HepG2 (cell line): ENCODE measurements around the gene KNCN. TPM values are rescaled to one million over a fixed set of nuclear protein-coding genes. Genes with fewer than 3 reads are reported as not detected.

Source experiments
- ATF1 ChIP-seq: IDR thresholded peaks from 2 replicates; pipeline ENCODE4 v1.6.1; 2016; ENCODE audit warnings: mild to moderate bottlenecking, control low read depth
- ATM ChIP-seq: fragments of 450-650 bp; IDR thresholded peaks from 2 replicates; pipeline ENCODE4 v1.7.1; 2017; ENCODE audit warnings: mild to moderate bottlenecking, borderline replicate concordance
- CBX1 ChIP-seq: IDR thresholded peaks from one replicate; pipeline ENCODE4 v1.6.1; 2016; ENCODE audit warnings: antibody characterized with exemption, low read depth
- GABPB1 ChIP-seq: IDR thresholded peaks from 2 replicates; pipeline ENCODE4 v1.6.1; 2016; ENCODE audit warnings: mild to moderate bottlenecking, missing genetic modification reagents, moderate library complexity, missing compliant biosample characterization
- JUND ChIP-seq: sonication (generic); formaldehyde crosslinking; IDR thresholded peaks from 2 replicates; pipeline ENCODE4 v1.8.0; 2022; ENCODE audit warnings: mild to moderate bottlenecking, missing genetic modification reagents
- ZNF550 ChIP-seq: sonication (generic); formaldehyde crosslinking; IDR thresholded peaks from 2 replicates; pipeline ENCODE4 v1.4.0; 2020; ENCODE audit warnings: mild to moderate bottlenecking, missing genetic modification reagents, borderline replicate concordance
- ZNF577 ChIP-seq: sonication (generic); formaldehyde crosslinking; IDR thresholded peaks from 2 replicates; pipeline ENCODE4 v1.4.0; 2020; ENCODE audit warnings: mild to moderate bottlenecking, low read depth, missing genetic modification reagents, borderline replicate concordance
- polyA plus RNA-seq, 8 experiments: library from polyadenylated mRNA; depleted of rRNA in 3 of 8; stranded (reverse) in 7 of 8; unstranded in 1 of 8; fragments of >200 nt; fragmentation: Illumina TruSeq in 4 of 8; extraction: Trizol in 4 of 8; gene quantifications; 2 replicates each; pipeline versions ENCODE4 v1.2.1 to v1.2.3, GENCODE V29; 2011 to 2016; ENCODE audit warnings: low read depth in 4 of 8, missing spikeins in 1 of 8, mixed read lengths in 1 of 8; ENCODE audit not compliant: insufficient read depth in 1 of 8
- total RNA-seq, 5 experiments: library from RNA; depleted of rRNA; stranded (reverse); fragments of >200 nt; fragmentation: Illumina TruSeq; extraction: Trizol; gene quantifications; 2 replicates each; pipeline ENCODE4 v1.2.3, GENCODE V29; 2016; ENCODE audit warnings: low read depth in 1 of 5
- TF ChIP-seq, protein P1 (sequence below): sonication (generic); formaldehyde crosslinking; IDR thresholded peaks from 2 replicates; pipeline ENCODE4 v1.4.0; 2020; ENCODE audit warnings: missing genetic modification reagents
- TF ChIP-seq, protein P2 (sequence below): sonication (generic); formaldehyde crosslinking; IDR thresholded peaks from 2 replicates; pipeline ENCODE4 v1.5.0; 2020; ENCODE audit warnings: mild to moderate bottlenecking, missing genetic modification reagents, borderline replicate concordance
- TF ChIP-seq, protein P3 (sequence below): sonication (generic); formaldehyde crosslinking; IDR thresholded peaks from 2 replicates; pipeline ENCODE4 v1.4.0; 2020; ENCODE audit warnings: low read depth, mild to moderate bottlenecking, missing genetic modification reagents
- TF ChIP-seq, protein P4 (sequence below): sonication (generic); formaldehyde crosslinking; IDR thresholded peaks from 2 replicates; pipeline ENCODE4 v1.5.1; 2020; ENCODE audit warnings: missing genetic modification reagents, mild to moderate bottlenecking, borderline replicate concordance

Gene KNCN
- total and polyA plus RNA-seq, 2 of the 13 experiments (the other 11 are each of a cell fraction or from before 2014, with no cell fraction given), result not detected

DNA sequence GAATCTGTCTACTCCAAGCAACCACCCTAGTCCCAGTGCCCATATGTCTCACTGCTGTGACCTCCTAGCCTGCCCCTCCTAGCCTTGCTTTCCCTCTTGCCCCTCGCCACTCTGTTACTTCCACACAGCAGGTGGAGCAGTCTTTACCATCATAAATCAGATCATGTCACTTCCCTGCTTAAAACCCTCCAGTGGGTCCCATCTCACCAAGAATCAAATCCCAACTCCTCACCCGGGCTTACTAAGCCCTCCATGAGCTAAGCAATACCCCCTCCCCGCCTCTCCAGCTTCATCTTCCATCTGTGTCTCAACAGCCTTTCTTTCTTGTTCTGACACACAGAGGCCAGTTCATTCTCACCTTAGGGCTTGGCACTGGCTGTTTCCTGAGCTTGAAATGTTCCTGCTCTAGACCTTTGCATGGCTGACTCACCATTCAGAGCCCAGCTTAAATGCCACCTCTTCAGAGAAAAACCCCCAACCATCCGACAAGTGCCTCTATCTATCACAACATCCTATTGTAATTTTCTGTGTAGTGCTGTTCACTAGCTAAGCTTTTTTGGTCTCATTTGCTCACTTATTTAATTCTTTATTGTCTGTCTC lies 22.3 kb downstream of the KNCN start (continued):
- TF ChIP-seq, protein P1, sequence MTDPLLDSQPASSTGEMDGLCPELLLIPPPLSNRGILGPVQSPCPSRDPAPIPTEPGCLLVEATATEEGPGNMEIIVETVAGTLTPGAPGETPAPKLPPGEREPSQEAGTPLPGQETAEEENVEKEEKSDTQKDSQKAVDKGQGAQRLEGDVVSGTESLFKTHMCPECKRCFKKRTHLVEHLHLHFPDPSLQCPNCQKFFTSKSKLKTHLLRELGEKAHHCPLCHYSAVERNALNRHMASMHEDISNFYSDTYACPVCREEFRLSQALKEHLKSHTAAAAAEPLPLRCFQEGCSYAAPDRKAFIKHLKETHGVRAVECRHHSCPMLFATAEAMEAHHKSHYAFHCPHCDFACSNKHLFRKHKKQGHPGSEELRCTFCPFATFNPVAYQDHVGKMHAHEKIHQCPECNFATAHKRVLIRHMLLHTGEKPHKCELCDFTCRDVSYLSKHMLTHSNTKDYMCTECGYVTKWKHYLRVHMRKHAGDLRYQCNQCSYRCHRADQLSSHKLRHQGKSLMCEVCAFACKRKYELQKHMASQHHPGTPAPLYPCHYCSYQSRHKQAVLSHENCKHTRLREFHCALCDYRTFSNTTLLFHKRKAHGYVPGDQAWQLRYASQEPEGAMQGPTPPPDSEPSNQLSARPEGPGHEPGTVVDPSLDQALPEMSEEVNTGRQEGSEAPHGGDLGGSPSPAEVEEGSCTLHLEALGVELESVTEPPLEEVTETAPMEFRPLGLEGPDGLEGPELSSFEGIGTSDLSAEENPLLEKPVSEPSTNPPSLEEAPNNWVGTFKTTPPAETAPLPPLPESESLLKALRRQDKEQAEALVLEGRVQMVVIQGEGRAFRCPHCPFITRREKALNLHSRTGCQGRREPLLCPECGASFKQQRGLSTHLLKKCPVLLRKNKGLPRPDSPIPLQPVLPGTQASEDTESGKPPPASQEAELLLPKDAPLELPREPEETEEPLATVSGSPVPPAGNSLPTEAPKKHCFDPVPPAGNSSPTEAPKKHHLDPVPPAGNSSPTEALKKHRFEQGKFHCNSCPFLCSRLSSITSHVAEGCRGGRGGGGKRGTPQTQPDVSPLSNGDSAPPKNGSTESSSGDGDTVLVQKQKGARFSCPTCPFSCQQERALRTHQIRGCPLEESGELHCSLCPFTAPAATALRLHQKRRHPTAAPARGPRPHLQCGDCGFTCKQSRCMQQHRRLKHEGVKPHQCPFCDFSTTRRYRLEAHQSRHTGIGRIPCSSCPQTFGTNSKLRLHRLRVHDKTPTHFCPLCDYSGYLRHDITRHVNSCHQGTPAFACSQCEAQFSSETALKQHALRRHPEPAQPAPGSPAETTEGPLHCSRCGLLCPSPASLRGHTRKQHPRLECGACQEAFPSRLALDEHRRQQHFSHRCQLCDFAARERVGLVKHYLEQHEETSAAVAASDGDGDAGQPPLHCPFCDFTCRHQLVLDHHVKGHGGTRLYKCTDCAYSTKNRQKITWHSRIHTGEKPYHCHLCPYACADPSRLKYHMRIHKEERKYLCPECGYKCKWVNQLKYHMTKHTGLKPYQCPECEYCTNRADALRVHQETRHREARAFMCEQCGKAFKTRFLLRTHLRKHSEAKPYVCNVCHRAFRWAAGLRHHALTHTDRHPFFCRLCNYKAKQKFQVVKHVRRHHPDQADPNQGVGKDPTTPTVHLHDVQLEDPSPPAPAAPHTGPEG (CRISPR knock-in tag), result no peak
- TF ChIP-seq ZNF577 (CRISPR knock-in tag), result no peak
- TF ChIP-seq, protein P2, sequence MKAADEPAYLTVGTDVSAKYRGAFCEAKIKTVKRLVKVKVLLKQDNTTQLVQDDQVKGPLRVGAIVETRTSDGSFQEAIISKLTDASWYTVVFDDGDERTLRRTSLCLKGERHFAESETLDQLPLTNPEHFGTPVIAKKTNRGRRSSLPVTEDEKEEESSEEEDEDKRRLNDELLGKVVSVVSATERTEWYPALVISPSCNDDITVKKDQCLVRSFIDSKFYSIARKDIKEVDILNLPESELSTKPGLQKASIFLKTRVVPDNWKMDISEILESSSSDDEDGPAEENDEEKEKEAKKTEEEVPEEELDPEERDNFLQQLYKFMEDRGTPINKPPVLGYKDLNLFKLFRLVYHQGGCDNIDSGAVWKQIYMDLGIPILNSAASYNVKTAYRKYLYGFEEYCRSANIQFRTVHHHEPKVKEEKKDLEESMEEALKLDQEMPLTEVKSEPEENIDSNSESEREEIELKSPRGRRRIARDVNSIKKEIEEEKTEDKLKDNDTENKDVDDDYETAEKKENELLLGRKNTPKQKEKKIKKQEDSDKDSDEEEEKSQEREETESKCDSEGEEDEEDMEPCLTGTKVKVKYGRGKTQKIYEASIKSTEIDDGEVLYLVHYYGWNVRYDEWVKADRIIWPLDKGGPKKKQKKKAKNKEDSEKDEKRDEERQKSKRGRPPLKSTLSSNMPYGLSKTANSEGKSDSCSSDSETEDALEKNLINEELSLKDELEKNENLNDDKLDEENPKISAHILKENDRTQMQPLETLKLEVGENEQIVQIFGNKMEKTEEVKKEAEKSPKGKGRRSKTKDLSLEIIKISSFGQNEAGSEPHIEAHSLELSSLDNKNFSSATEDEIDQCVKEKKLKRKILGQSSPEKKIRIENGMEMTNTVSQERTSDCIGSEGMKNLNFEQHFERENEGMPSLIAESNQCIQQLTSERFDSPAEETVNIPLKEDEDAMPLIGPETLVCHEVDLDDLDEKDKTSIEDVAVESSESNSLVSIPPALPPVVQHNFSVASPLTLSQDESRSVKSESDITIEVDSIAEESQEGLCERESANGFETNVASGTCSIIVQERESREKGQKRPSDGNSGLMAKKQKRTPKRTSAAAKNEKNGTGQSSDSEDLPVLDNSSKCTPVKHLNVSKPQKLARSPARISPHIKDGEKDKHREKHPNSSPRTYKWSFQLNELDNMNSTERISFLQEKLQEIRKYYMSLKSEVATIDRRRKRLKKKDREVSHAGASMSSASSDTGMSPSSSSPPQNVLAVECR (CRISPR knock-in tag), result no peak
- TF ChIP-seq, protein P3, sequence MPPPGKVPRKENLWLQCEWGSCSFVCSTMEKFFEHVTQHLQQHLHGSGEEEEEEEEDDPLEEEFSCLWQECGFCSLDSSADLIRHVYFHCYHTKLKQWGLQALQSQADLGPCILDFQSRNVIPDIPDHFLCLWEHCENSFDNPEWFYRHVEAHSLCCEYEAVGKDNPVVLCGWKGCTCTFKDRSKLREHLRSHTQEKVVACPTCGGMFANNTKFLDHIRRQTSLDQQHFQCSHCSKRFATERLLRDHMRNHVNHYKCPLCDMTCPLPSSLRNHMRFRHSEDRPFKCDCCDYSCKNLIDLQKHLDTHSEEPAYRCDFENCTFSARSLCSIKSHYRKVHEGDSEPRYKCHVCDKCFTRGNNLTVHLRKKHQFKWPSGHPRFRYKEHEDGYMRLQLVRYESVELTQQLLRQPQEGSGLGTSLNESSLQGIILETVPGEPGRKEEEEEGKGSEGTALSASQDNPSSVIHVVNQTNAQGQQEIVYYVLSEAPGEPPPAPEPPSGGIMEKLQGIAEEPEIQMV, result no peak
- TF ChIP-seq GABPB1, result no peak
- no peak for TF ChIP-seq CBX1
- TF ChIP-seq JUND (CRISPR knock-in tag), result no peak
- TF ChIP-seq ATM, result no peak
- TF ChIP-seq, protein P4, sequence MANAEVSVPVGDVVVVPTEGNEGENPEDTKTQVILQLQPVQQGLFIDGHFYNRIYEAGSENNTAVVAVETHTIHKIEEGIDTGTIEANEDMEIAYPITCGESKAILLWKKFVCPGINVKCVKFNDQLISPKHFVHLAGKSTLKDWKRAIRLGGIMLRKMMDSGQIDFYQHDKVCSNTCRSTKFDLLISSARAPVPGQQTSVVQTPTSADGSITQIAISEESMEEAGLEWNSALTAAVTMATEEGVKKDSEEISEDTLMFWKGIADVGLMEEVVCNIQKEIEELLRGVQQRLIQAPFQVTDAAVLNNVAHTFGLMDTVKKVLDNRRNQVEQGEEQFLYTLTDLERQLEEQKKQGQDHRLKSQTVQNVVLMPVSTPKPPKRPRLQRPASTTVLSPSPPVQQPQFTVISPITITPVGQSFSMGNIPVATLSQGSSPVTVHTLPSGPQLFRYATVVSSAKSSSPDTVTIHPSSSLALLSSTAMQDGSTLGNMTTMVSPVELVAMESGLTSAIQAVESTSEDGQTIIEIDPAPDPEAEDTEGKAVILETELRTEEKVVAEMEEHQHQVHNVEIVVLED (CRISPR knock-in tag), result no peak
- TF ChIP-seq ATF1 (CRISPR knock-in tag), result no peak
- TF ChIP-seq ZNF550 (CRISPR knock-in tag), result no peak
- TF ChIP-seq, all 625 proteins: peak for 0
